HUES64 (cell line): ENCODE measurements around the gene UEVLD. TPM values are rescaled to one million over a fixed set of nuclear protein-coding genes. Genes with fewer than 3 reads are reported as not detected.

Source experiments
- H3K27ac ChIP-seq: 2 replicates; pipeline ENCODE4 v1.7.0; 2013; ENCODE audit warnings: low read depth, low read length, inconsistent platforms
- H3K27me3 ChIP-seq: 2 replicates; pipeline ENCODE4 v1.6.1; 2013; ENCODE audit warnings: mild to moderate bottlenecking, low read length; ENCODE audit not compliant: insufficient read depth
- H3K36me3 ChIP-seq: 2 replicates; pipeline ENCODE4 v1.6.1; 2013; ENCODE audit warnings: mild to moderate bottlenecking, low read length; ENCODE audit not compliant: insufficient read depth
- H3K4me1 ChIP-seq: 2 replicates; pipeline ENCODE4 v1.6.1; 2013; ENCODE audit warnings: mild to moderate bottlenecking, low read length, moderate library complexity; ENCODE audit not compliant: insufficient read depth
- H3K4me3 ChIP-seq: 2 replicates; pipeline ENCODE4 v1.5.1; 2013; ENCODE audit warnings: mild to moderate bottlenecking, low read length, moderate library complexity
- H3K9ac ChIP-seq: 2 replicates; pipeline ENCODE4 v1.6.1; 2013; ENCODE audit warnings: mild to moderate bottlenecking, low read depth, low read length
- H3K9me3 ChIP-seq: 2 replicates; pipeline ENCODE4 v1.6.1; 2013; ENCODE audit warnings: low read depth, low read length; ENCODE audit not compliant: insufficient read depth
- WGBS: fragments of 150-250, 120-280 bp; methylation state at CpG from one replicate; pipeline ENCODE4 v1.1.7; 2013; ENCODE audit warnings: missing lambda C conversion rate; 5-methylcytosine and 5-hydroxymethylcytosine counted together
- polyA plus RNA-seq, 2 experiments: library from polyadenylated mRNA; stranded (reverse); fragments of 50-300 nt; gene quantifications; one replicate each; pipeline ENCODE4 v1.2.3, GENCODE V29; 2013

UEVLD gene
- polyA plus RNA-seq (2013, experiment 1 of 2): 5.0 TPM
- 4.8 TPM for polyA plus RNA-seq (2013, experiment 2 of 2)

DNA sequence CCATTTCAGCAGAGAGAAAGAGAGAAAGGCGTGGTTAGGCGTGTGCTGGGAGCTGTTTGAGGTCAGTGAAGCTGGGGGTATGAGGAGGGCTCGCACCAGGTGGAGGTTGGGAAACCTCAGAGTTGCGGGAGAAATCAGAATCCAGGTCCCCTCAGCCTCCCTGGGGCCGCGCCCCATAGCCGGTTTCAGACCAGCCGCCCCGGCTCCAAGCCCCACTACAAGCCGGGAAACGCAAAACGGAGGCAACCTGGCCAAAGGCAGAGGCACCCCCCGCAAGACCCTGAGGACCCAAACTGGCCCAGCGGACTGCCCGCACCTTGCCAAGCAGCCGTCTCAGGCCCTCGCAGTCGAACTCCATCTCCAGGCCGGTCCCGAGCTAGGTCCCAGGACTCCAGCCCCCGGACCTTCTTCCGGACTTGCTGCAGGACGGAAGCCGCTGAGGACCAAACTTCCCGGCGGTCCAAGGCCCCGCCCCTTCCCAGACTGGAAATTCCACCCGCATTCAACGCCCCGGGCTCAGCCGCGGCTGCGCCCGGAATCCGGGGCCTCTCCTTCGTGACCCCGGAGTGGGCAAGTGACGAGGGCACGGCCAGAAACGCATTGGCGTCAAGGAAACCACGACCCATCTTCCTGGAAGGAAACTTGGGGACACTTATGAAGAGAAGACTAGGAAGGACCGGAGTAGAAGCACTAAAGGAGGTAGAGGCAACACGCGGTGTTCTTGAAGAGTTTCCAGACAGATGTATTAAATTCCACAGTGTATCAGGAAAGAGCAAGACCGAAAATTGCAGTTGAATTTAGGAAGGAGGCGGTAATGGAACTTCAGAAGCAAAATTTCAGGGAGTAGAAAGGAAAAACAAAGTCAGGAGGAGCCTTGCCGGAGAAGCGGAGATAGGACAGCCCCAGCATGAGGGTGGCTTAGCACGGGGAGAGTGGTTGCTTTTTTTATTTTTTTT, at the start of gene UEVLD:
Gene UEVLD, minus strand, starts transcription at position 438 of the 956 bp plus-strand sequence. Its CDS starts 80 bp downstream, at position 358.
- no peaks in the 10 kb centered on the region for H3K27me3 ChIP-seq
- peak within 1 kb of the TSS; percentile 73 for H3K27ac ChIP-seq
- peak within 1 kb of the TSS; percentile 88 for H3K9ac ChIP-seq
- H3K36me3 ChIP-seq: no peaks in the 10 kb centered on the region
- under 1% methylated on average over 50 of the region's 50 CpGs for WGBS
- H3K9me3 ChIP-seq: no peaks in the 10 kb centered on the region
- H3K4me3 ChIP-seq: peak within 1 kb of the TSS; percentile 93
- H3K4me1 ChIP-seq: 0 out of 2 replicates have a peak, but pooled peaks cover 4% of the 10 kb centered on the region

DNA sequence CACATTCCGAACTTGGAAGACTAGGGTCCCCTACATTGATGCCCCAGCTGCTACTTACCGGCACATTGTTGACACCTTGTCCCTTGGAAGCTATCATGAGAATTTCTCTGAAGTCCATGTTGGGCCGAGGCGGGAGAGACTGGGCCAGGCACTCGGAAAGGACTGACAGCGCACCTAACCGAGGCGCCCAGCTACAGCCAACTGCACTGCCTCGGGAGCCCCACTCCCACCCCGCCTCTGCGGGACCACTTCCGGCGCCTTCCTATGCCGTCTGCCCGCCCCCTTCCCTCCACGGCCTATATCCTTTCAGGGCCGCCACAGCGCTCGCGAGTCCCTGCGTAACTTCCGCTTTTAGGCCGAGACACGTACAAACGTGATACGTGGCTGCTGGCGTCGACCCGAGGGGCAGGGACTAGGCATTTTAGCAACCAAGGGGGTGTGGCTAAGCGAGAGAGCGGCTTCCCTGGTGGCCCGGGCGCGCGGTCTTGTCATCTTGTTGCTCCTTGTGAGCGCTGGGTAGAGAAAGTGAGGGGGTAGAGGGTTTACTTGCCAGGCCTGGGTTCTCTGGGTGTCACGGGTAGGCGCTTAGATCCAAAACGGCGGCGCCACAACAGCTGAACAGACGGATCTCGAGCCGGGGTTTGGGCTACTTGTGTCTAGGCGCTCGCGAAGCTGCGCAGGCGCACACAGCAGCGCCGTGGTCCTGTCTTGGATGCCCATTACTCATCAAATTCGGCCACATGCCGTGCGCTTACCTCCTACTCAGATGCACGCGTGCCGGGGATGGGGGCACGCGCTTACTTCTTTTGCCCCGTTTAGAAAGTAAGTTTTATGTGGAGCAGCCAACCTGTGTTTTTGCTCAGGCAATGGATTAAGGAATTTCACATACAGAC, 45.9 kb upstream of the UEVLD start, which contains the start of gene SPTY2D1:
Gene SPTY2D1, minus strand, starts transcription at position 203 of the 893 bp plus-strand sequence. Its CDS starts 85 bp downstream, at position 118.
- Histone ChIP-seq H3K4me1 (no peaks in the 10 kb centered on the region; the same call in 1 of the 2 replicates), H3K9me3 (no peaks in the 10 kb centered on the region), H3K9ac (peak within 1 kb of the TSS; percentile 92), H3K27me3 (peaks cover 3% of the 10 kb centered on the region), H3K4me3 (peak within 1 kb of the TSS; percentile 97), H3K36me3 (no peaks in the 10 kb centered on the region), H3K27ac (peak within 1 kb of the TSS; percentile 96)
- under 1% methylated on average over 60 of the region's 60 CpGs for WGBS

DNA sequence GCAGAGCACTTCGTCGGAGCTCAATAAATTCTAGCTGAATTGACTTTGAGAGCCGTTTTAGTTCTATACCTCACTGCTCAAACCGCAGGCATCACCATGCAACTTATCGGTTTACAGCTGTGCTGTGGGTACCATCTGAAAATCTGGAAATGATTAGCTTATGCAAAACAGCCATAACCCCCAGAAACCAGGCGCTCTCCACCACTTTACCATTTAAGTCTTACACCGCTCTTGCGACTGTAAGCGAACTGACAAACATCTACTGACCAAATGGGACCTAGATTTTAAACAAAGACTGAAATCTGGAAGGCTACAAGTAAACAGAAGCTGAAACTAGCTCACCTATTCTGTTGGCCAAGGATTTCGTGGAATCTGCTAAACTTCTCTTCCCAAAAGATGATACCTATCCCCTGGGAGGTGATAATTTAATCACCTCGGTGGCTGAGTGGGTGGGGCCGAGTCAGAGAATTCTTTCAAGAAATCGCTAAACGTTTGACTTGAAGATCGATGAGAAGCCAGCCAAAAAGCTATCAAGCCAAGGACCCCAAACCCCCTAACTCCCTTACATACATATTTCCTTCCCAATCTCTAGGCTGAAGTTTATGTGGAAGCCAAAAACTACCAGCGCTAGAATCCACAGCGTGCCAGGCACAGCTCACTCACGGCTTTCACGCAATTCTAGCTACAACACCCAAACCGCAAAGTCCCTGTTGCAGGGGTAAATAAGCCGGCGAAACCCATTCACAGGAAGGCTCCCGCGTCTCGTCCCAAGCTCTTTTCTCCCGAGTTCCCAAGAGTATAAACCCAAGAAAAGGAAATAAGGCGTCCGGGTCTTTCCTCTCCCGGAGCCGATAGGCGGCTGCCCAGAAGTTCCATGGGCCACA, 45.0 kb upstream of the UEVLD start:
- Histone ChIP-seq H3K36me3 (no peaks in the 10 kb centered on the region), H3K27ac (peak overlapping the region; percentile 71; the same call in 1 of the 2 replicates), H3K4me1 (no peaks in the 10 kb centered on the region; the same call in 1 of the 2 replicates), H3K9ac (peak overlapping the region; percentile 92), H3K9me3 (no peaks in the 10 kb centered on the region), H3K27me3 (peaks cover 3% of the 10 kb centered on the region), H3K4me3 (peak overlapping the region; percentile 97)
- WGBS: 13% methylated on average over 30 of the region's 31 CpGs

- WGBS: 23% methylated on average over 1 of the region's 2 CpGs
- Histone ChIP-seq H3K4me1 (no peaks in the 10 kb centered on the region; the same call in 1 of the 2 replicates), H3K9me3 (no peaks in the 10 kb centered on the region), H3K9ac (peak overlapping the region; percentile 92; the same call in 1 of the 2 replicates), H3K27me3 (peaks cover 3% of the 10 kb centered on the region), H3K36me3 (no peaks in the 10 kb centered on the region), H3K4me3 (peak overlapping the region; percentile 97), H3K27ac (no peak overlapping the region)
Observed at GRCh38 chr11:18632841-18633240, 44.3 kb upstream of the UEVLD start.

DNA sequence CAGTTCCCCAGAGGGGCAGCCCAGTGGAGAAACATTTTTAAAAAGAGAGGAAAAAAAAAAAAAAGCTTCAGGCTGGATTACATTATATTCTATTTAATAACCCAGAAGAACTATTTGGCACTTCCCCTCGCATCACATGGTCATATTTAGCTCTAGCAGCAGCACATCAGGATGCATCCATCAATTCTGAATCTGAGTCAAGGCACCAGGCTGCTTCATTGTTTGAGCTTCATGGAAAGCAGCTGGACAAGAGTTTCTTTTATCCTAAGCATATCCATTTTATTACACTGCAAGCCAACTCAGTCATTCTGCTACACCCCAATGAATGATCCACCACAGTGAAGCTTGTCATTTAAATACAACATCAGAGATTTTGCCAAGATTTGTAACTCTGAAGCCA, 35.6 kb upstream of the UEVLD start:
- Histone ChIP-seq H3K9me3 (no peaks in the 10 kb centered on the region), H3K4me3 (no peak overlapping the region), H3K27me3 (no peaks in the 10 kb centered on the region), H3K4me1 (no peaks in the 10 kb centered on the region), H3K9ac (no peak overlapping the region), H3K27ac (no peak overlapping the region), H3K36me3 (no peaks in the 10 kb centered on the region)
- 90% methylated on average over 1 of the region's 1 CpG for WGBS

GRCh38 chr11:18623707-18624106, 35.2 kb upstream of the UEVLD start:
- 94% methylated on average over 1 of the region's 2 CpGs for WGBS
- no peak overlapping the region for H3K27ac ChIP-seq
- H3K4me1 ChIP-seq: no peaks in the 10 kb centered on the region
- H3K4me3 ChIP-seq: no peak overlapping the region
- no peaks in the 10 kb centered on the region for H3K27me3 ChIP-seq
- no peaks in the 10 kb centered on the region for H3K9me3 ChIP-seq
- H3K36me3 ChIP-seq: no peaks in the 10 kb centered on the region
- no peak overlapping the region for H3K9ac ChIP-seq

GRCh38 chr11:18618342-18619025, 29.9 kb upstream of the UEVLD start:
- H3K27ac ChIP-seq: no peak overlapping the region

DNA sequence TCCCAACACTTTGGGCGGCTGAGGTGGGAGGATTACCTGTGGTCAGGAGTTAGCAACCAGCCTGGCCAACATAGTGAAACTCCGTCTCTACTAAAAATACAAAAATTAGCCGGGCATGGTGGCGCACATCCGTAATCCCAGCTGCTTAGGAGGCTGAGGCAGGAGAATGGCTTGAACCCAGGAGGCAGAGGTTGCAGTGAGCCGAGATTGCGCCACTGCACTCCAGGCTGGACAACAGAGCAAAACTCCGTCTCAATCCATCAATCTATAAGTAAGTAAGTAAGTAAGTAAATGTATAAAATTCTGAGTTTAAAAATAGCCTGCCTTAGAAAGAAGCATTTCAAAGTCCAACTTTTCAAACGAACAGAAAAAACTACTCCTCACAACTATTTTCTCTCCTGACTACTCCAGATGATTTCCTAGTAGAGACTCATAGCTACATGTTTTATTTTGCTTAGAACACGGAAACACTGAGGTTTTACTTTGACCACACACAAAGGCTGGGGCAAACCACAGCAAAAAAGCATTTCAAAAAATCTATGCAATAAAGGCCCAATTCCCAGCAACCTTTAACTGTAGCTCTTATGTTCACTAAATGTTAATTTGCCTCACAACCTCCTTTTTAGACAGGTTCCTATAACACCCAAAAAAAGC, 29.3 kb upstream of the UEVLD start:
- Histone ChIP-seq H3K9ac (no peak overlapping the region), H3K9me3 (no peaks in the 10 kb centered on the region), H3K27me3 (no peaks in the 10 kb centered on the region), H3K36me3 (peaks cover 29% of the 10 kb centered on the region), H3K4me3 (no peak overlapping the region), H3K4me1 (no peaks in the 10 kb centered on the region), H3K27ac (no peak overlapping the region)
- WGBS: 97% methylated on average over 8 of the region's 10 CpGs

More at GRCh38 chr11:18618342-18619025, 29.9 kb upstream of the UEVLD start:
- no peaks in the 10 kb centered on the region for H3K4me1 ChIP-seq
- WGBS: 91% methylated on average over 3 of the region's 5 CpGs
- no peaks in the 10 kb centered on the region for H3K9me3 ChIP-seq
- H3K9ac ChIP-seq: no peak overlapping the region
- peaks cover 25% of the 10 kb centered on the region for H3K36me3 ChIP-seq
- H3K27me3 ChIP-seq: no peaks in the 10 kb centered on the region
- no peak overlapping the region for H3K4me3 ChIP-seq

DNA sequence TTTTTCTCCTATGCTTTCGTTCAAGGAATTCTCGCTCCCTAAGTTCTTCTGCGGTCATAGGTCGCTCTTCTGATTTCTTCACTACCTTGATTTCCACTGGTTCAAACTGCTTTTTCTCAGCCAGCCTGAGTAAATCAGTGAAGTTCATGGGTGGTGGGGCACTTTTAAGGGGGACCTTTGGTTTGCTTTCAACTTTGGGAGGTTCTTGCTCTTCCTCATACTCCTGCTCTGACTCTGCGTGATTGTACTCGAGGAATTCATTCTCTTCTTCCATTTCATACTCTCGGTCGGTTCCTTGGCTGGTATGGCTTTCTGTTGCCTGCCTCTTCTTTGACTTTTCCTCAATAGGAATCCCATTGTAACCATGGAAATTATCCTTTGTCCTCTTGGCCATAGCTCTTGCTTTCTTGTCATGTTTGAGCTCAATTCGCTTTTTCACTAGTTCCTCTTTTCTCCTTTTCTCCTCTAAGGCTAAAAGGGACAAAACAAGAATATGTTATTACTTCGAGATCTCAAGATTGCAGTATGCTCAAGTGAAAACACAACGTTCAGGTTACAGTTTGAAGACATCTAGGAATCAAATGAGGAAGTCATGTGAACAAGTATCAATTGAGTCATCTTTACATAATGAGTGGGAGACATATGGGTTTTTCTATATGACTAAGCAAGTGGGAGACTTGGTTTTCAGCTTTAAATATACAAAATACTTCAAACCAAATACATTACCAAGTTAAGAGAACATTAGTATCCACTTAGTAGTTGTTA, 27.3 kb upstream of the UEVLD start:
- no peaks in the 10 kb centered on the region for H3K27me3 ChIP-seq
- no peak overlapping the region for H3K4me3 ChIP-seq
- H3K36me3 ChIP-seq: peaks cover 46% of the 10 kb centered on the region
- 95% methylated on average over 11 of the region's 11 CpGs for WGBS
- H3K27ac ChIP-seq: no peak overlapping the region
- no peak overlapping the region for H3K9ac ChIP-seq
- no peaks in the 10 kb centered on the region for H3K9me3 ChIP-seq
- H3K4me1 ChIP-seq: no peaks in the 10 kb centered on the region
